22Rv1 (cell line): ENCODE results near the gene ASB2.

Experiments
- ZFX ChIP-seq: fragments of 450-650 bp; IDR thresholded peaks from 2 replicates; pipeline ENCODE4 v1.6.1; 2017; ENCODE audit warnings: antibody characterized with exemption, borderline replicate concordance
- TF ChIP-seq, protein P1 (sequence below): fragments of 450-650 bp; IDR thresholded peaks from 2 replicates; pipeline ENCODE4 v1.5.1; 2017; ENCODE audit warnings: mild to moderate bottlenecking

DNA sequence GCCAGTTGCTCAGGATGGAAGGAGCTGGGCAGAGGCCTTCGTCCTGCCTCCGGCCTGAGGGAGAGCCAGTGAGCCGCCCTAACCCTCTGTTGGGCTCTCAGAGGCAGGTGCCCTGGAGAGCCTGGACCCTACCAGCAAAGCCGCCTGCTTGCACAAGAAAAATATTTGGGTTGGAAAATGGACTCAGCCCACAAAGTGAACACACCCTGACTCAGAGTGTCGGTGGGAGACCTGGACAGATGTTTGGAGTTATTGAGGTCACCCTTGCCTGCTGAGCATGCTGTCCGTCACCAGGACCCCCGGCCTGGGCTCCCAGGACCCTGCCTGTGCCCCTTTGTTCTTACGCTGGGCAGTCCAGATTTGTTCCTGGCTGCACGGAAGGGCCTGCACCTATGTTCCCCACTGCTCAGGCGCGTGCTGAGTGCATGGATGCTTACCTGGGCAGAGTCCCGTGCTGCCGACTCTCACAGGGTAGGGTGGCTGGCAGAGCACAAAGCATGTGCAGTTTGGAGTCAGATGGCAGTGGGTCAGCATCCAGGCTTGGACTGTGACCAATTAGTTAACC lies 26.8 kb downstream of the ASB2 start:
- TF ChIP-seq, protein P1, sequence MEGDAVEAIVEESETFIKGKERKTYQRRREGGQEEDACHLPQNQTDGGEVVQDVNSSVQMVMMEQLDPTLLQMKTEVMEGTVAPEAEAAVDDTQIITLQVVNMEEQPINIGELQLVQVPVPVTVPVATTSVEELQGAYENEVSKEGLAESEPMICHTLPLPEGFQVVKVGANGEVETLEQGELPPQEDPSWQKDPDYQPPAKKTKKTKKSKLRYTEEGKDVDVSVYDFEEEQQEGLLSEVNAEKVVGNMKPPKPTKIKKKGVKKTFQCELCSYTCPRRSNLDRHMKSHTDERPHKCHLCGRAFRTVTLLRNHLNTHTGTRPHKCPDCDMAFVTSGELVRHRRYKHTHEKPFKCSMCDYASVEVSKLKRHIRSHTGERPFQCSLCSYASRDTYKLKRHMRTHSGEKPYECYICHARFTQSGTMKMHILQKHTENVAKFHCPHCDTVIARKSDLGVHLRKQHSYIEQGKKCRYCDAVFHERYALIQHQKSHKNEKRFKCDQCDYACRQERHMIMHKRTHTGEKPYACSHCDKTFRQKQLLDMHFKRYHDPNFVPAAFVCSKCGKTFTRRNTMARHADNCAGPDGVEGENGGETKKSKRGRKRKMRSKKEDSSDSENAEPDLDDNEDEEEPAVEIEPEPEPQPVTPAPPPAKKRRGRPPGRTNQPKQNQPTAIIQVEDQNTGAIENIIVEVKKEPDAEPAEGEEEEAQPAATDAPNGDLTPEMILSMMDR, result no peak
- TF ChIP-seq ZFX, result no peak
